Right lung (tissue), 5 donors: ENCODE data around the gene BTG3. TPM values are rescaled to one million over a fixed set of nuclear protein-coding genes. Genes with fewer than 3 reads are reported as not detected.

Experiments used
- polyA plus RNA-seq, 5 donors: library from polyadenylated mRNA; unstranded; fragments of 120-200 nt; gene quantifications; one replicate each; pipeline versions ENCODE4 v1.2.1 to v1.2.3, GENCODE V29; 2013; ENCODE audit warnings: inconsistent platforms in 1 of 5, low replicate concordance in 1 of 5; ENCODE audit not compliant: insufficient read length in 5 of 5, insufficient read depth in 1 of 5

Gene BTG3
- polyA plus RNA-seq, 5 donors: 38.3 to 57.0 (median 41.7) TPM

Other genes with a start within 250 kb of the BTG3 start
- gene CXADR, start 99.9 kb downstream of the BTG3 start, polyA plus RNA-seq: 10 to 100 TPM; 15.6 to 28.4 (median 25.5) TPM
- gene C21orf91, start 206.5 kb upstream of the BTG3 start, polyA plus RNA-seq: 10 to 100 TPM; 14.3 to 25.7 (median 20.5) TPM